GM18508 (cell line): Measurements from ENCODE around the gene CAMKV.

Experiments used
- ATAC-seq: cut with Tn5 transposase; IDR thresholded peaks from one replicate; pipeline ENCODE4 v1.9.1; 2021; ENCODE audit warnings: moderate number of reproducible peaks; ENCODE audit not compliant: insufficient read depth, unreplicated experiment

CAMKV gene

DNA sequence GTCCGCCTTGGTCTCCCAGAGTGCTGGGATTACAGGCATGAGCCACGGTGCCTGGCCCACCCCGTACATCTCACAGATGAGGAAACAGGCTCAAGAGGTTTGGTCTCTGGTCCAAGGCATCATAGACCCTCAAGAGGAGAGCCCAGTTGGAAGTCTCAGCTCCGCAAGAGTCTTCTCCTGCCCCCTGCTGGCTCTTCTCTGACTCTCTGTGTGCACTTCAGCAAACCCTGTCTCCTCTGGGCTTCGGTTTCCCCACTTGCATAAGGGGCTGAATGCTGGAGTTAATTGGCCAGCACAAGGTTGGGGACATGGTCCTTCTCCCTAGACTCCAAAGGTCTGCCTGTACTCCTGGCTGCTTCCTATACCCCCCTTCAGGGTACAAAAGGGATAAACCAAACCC lies 30.1 kb upstream of the CAMKV start:
- no peak for ATAC-seq

DNA sequence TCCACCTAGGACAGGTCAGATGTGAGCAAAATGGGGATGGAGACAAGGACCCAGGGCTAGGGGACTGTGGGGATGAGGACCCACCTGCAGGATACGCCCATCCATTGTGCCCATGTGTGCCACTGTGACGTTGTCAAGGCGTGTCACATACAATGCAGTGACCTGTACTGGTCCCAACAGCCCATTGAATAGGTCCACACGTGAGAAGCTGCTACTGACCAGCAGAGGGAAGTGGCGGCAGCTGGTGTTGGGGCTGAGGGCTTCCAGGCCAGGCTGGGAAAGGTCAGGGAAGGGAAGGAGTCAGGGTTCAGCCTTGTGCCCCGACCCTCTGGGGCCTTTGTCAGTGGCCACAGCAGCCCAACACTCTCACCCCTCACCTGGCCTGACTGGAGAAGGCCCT lies 29.3 kb upstream of the CAMKV start:
- ATAC-seq, result no peak

GRCh38 chr3:49896345-49896744 lies 26.6 kb upstream of the CAMKV start:
- no peak for ATAC-seq

DNA sequence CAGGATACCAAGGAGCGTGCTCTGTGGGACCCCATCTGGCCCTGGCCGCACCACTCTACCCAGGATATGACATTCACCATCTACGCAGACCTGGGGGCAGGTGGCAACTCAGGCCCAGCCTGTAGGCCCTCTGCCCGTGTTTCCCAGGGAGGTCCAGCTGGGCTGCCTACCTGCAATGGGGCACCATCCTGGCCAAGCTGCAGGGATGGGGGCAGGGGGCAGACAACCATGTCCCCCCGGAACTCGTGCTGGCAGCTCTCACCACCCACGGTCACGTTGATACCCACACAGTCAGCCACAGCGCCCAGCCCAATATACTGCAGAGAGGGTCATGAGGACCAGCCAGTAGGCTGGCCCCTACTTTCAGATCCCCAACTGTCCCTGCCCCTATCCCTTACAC lies 26.1 kb upstream of the CAMKV start:
- ATAC-seq, result no peak

GRCh38 chr3:49889296-49889695 lies 19.6 kb upstream of the CAMKV start:
- ATAC-seq, result no peak

GRCh38 chr3:49886922-49887265 lies 17.2 kb upstream of the CAMKV start:
- ATAC-seq, result no peak

- ATAC-seq, result no peak
Measured at GRCh38 chr3:49883998-49884397, 14.3 kb upstream of the CAMKV start.

- ATAC-seq, result no peak
Measured at GRCh38 chr3:49882166-49882565, 12.5 kb upstream of the CAMKV start.

- ATAC-seq, result no peak
Measured at GRCh38 chr3:49880581-49881315, 11.0 kb upstream of the CAMKV start.

DNA sequence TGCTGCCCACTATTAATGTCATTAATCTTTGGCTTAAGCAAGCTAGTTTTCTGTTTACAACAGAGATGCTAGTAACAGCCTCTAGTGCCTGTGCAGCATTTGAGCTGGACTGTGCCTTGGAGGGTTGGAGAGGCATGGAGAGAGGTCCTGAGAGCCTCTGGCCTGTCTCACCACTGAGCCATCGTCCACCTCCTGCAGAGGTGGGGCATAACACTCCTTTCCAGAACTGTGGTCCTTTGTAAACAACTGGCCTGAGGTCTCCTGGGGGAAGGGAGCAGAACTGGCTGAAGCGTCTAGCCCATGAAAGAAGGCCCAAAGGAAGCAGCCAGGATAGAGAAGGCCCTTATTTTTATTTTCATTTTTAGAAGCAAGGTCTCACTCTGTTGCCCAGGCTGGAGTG lies 10.0 kb upstream of the CAMKV start:
- no peak for ATAC-seq

DNA sequence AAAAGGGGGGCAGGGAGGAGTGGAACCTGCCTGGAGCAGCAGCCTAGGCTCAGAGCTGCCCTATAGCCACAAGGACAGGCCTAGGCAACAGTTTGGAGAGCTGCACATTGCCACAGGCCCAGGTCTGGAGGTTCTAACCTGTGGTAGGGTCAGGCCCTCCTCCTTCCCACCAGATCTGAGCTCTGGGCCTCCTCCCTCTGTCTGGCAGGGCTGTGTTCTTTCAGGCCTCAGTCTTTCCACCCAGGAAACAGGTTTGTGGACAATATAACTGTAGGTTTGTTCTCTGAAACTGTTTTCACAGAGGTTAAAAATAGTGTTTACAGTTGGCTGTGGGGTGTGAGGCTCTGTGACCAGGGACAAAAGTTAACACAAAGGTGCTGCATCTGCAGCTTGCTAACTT lies 9.0 kb upstream of the CAMKV start:
- no peak for ATAC-seq

DNA sequence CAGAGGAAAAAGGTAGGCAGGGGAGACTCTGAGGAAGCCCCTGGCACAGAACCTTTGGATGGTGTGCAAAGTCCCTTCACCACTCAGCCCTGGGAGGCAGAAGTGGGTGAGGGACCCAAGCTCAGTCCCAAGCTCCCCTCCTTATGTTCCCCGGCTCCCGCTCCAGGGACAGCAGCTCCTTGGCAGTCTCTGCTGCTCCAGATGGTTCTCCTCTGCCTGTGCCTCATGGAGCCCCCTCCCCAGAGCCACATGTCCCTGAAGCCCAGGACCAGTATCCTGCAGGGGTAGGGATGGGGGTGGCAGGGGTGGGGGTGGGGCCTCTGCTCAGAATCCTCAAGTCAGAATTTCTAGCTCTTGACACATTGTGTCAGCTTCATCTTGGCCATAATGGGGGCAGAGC lies 8.0 kb upstream of the CAMKV start:
- ATAC-seq, result no peak

GRCh38 chr3:49876567-49876966 lies 6.9 kb upstream of the CAMKV start:
- ATAC-seq, result no peak

DNA sequence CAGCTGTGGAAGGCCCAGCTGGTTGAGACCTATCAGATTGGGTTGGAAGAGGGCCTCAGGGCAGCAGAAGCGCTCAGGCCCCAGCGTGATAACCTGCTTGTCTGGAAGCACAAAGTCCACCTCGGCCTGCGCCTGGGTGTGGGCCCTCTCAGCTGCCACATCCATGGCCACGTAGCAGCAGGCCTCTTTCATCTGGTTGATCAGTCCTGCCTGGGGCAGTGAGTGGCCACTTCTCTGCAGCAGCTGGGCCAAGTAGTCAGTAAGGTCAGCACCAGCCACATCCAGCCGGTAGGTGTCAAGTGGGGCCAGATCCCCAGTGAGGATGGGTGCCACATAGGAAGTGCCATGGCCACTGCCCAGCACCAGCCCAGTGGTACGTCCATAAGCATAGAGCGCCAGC lies 3.9 kb upstream of the CAMKV start:
- no peak for ATAC-seq

DNA sequence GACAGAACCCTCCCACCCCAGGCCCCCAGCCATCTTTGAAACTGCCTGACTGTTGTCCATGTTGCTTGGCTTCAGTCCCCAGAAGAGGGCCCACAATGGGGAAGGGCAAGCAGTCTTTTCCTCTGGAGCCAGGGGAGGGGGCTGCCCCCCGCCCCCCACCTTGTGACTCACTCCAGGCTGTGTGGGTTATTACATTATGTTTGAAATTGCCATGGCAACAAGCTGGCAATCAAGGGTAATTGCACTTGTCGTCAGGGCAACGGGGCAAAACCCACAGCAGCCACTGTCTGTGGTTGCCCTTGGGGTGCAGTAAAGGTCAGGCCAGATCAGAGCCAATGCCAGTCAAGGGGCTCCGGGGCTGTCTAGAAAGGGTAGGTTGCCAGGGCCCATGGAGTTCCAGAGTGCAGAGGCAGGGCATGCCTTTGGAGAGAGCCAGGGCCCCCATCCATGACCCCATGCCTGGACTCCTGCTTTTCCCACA lies 3.1 kb upstream of the CAMKV start:
- ATAC-seq, result no peak

DNA sequence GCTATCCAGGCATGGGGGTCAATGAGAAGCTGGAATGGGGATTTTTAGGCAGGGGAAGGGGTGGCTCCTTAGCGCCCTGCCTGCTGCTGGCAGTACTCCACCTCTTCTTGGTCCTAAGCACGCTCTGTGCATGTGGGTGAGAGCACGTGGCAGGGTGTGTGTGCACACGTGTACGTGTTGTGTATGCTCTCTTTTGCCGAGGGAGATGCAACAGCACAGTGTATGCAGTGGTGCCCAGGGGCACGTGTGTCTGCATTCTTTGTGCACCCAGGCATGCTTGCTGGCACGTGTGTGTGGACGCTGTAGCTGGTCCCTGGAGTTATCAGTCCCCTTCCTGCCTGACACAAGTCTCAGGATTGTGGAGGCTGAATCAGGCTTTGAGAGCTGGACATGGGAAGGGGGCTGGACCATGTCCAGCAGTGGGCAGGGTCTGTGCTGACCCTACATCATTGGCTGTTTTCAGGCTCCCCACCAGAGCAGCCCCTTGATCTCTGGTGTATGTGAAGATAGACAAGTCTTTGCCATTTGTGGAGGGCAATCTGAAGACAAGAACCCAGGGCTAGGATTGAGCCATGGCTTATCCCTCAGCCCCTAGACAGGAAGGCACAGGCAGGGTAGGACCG lies 1.9 kb upstream of the CAMKV start:
- no peak for ATAC-seq

- ATAC-seq, result no peak
Measured at GRCh38 chr3:49868862-49869466, 742 bp downstream of the CAMKV start.

DNA sequence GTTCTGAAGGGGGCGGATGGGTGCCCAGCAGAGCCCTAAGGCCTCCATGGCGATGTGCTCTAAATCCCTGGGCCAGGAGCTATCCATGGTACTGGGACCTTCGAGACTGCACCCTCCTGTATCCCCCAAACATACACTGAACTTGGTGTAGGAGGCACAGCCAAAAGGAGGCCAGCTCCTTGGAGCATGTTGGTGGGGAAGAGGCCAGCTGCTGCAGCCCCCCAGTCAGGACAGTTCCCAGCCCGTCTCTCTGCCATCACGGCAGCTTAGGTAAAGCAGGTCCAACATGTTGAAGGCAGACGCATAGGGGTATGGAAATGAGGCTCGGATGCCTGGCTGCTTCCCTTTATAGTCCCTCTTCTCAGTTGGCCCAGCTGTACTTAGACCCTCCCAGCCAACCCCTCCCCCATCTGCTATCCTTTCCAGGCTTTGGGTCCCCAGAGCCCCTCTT lies 1.8 kb downstream of the CAMKV start:
- ATAC-seq, result no peak

- no peak for ATAC-seq
Measured at GRCh38 chr3:49867400-49867799, 2.3 kb downstream of the CAMKV start.

DNA sequence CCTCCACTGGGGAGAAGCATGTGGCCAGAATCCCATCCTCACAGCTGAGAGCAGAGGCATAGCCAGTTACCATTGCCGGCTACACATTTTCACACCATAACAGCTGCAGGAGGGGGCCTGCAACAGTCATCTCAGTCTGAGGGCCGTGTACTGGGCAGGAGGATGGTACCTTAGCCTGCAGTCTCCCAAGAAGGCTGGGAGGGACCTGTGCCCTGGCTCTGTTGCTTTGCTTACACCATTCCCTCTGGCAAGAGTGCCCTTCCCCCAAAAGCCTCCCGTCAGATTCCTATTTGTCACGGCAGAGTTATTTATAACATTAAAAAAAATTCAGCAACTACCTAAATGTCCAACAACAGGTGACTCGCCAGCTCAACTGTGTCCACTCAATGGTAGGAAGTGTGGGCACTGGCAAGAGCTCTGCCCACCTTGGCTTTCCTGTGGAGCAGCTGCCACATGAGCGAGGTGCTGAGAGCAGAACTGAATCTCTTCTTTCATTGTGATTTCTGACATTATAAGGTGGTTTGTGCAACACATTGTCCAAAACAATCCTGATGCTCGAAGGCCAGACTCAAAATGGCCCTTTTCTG lies 4.4 kb downstream of the CAMKV start:
- ATAC-seq, result no peak

DNA sequence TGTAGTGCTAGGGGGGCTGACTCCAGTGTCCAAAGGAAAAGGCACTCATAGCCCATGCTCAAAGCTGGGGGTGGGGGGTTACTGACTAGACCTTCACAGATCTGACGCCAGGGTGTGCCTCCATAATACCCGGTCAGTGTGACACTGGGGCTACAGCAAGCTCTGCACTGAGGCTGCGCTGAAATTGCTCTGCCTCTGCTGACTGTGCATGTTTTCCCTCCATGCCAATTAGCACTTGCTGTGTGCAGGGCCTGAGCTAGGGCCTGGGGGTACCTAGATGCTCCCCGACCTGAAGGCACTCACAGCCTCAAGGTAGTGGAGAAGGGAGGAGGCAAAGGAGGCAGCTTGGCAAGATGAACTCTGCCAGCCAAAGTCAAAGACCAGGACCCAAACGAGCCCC lies 5.2 kb downstream of the CAMKV start:
- no peak for ATAC-seq
